IMR-90 (cell line): ENCODE measurements around the gene BCL2L2. TPM values are rescaled to one million over a fixed set of nuclear protein-coding genes. Genes with fewer than 3 reads are reported as not detected.
A peak's percentile ranks its signal among the peaks of the same experiment; 100 is the strongest.

Experiments
- ATAC-seq: fragments of 200-7000 bp; cut with Tn5 transposase; 2 replicates; pipeline ENCODE4 v1.9.1; 2020; ENCODE audit warnings: low read depth, mild to moderate bottlenecking, moderate library complexity
- BruUV-seq: library from RNA; stranded (reverse); fragments of 400-500 nt; replicated peaks from 2 replicates; lab custom pipeline; 2021; lab: Mats Ljungman, UMichigan
- CTCF ChIA-PET: fragments of 300-600 bp; formaldehyde crosslinking; extraction: SDS; loops from one replicate; lab custom pipeline; 2021; ENCODE audit warnings: antibody characterized with exemption; lab: Yijun Ruan, JAX
- POLR2A ChIA-PET: fragments of 300-600 bp; sonication (Branson Sonifier 250); formaldehyde crosslinking; loops from one replicate; lab custom pipeline; 2022; ENCODE audit warnings: antibody characterized with exemption; ENCODE audit not compliant: unreplicated experiment; lab: Charles Lee
- DNase-seq: peaks from one replicate; pipeline ENCODE4 v3.0.0; 2013
- H2AFZ ChIP-seq: replicated peaks from 2 replicates; pipeline ENCODE3; 2013; ENCODE audit warnings: low read length, mild to moderate bottlenecking; ENCODE audit not compliant: poor library complexity
- H2AK5ac ChIP-seq: 2 replicates; pipeline ENCODE4 v1.6.1; 2013; ENCODE audit warnings: low read depth, low read length, inconsistent platforms
- H2AK9ac ChIP-seq: replicated peaks from 2 replicates; pipeline ENCODE3; 2013; ENCODE audit warnings: mild to moderate bottlenecking, low read depth, low read length, moderate library complexity; ENCODE audit not compliant: poor library complexity
- H2BK120ac ChIP-seq: 2 replicates; pipeline ENCODE4 v1.6.1; 2013; ENCODE audit warnings: low read depth, low read length, inconsistent platforms
- H2BK15ac ChIP-seq: 3 replicates; pipeline ENCODE4 v1.6.1; 2013; ENCODE audit warnings: low read depth, low read length, inconsistent platforms
- H2BK20ac ChIP-seq: 2 replicates; pipeline ENCODE4 v1.6.1; 2013; ENCODE audit warnings: low read depth, mild to moderate bottlenecking, inconsistent platforms, low read length, moderate library complexity
- H2BK5ac ChIP-seq: 2 replicates; pipeline ENCODE4 v1.6.1; 2013; ENCODE audit warnings: mild to moderate bottlenecking, low read depth, low read length, inconsistent platforms; ENCODE audit not compliant: poor library complexity, severe bottlenecking
- H3K14ac ChIP-seq: replicated peaks from 2 replicates; pipeline ENCODE4 v1.6.1; 2013; ENCODE audit warnings: low read depth, low read length, inconsistent platforms
- H3K18ac ChIP-seq: 2 replicates; pipeline ENCODE4 v1.6.1; 2013; ENCODE audit warnings: low read depth, low read length, control low read depth
- H3K23ac ChIP-seq: 2 replicates; pipeline ENCODE4 v1.6.1; 2013; ENCODE audit warnings: low read depth, low read length, inconsistent platforms
- H3K27ac ChIP-seq: 2 replicates; pipeline ENCODE4 v1.5.1; 2013; ENCODE audit warnings: mild to moderate bottlenecking, control low read depth, low read length; ENCODE audit not compliant: insufficient read depth
- H3K27me3 ChIP-seq: 2 replicates; pipeline ENCODE4 v1.6.1; 2013; ENCODE audit warnings: low read length; ENCODE audit not compliant: control insufficient read depth, insufficient read depth
- H3K36me3 ChIP-seq: 2 replicates; pipeline ENCODE4 v1.6.1; 2013; ENCODE audit warnings: low read length, mixed read lengths; ENCODE audit not compliant: control insufficient read depth, insufficient read depth
- H3K4ac ChIP-seq: 2 replicates; pipeline ENCODE4 v1.6.1; 2013; ENCODE audit warnings: low read depth, low read length, inconsistent platforms
- H3K4me1 ChIP-seq: 2 replicates; pipeline ENCODE4 v1.6.1; 2013; ENCODE audit warnings: low read length, mixed read lengths; ENCODE audit not compliant: control insufficient read depth, insufficient read depth
- H3K4me2 ChIP-seq: 2 replicates; pipeline ENCODE4 v1.6.1; 2013; ENCODE audit warnings: low read depth, mild to moderate bottlenecking, control low read depth, low read length, moderate library complexity
- H3K4me3 ChIP-seq: 2 replicates; pipeline ENCODE4 v1.5.1; 2013; ENCODE audit warnings: low read depth, mild to moderate bottlenecking, control low read depth, low read length, moderate library complexity; ENCODE audit not compliant: insufficient read depth
- H3K56ac ChIP-seq: 2 replicates; pipeline ENCODE4 v1.6.1; 2013; ENCODE audit warnings: low read length, inconsistent platforms; ENCODE audit not compliant: insufficient read depth; ENCODE audit errors: extremely low read depth
- H3K79me1 ChIP-seq, 2 experiments: 2 replicates each; pipeline ENCODE4 v1.6.1; 2013; ENCODE audit warnings: low read length in 2 of 2, inconsistent platforms in 1 of 2, low read depth in 1 of 2
- H3K9ac ChIP-seq: 2 replicates; pipeline ENCODE4 v1.6.1; 2013; ENCODE audit warnings: low read depth, low read length, control low read depth
- H3K9me1 ChIP-seq: 2 replicates; pipeline ENCODE4 v1.6.1; 2013; ENCODE audit warnings: low read length, inconsistent platforms; ENCODE audit not compliant: insufficient read depth
- H3K9me3 ChIP-seq: 2 replicates; pipeline ENCODE4 v1.6.1; 2013; ENCODE audit warnings: low read length; ENCODE audit not compliant: control insufficient read depth, insufficient read depth
- H4K20me1 ChIP-seq: 2 replicates; pipeline ENCODE4 v1.6.1; 2013; ENCODE audit warnings: low read length, inconsistent platforms; ENCODE audit not compliant: insufficient read depth
- H4K5ac ChIP-seq: 2 replicates; pipeline ENCODE4 v1.6.1; 2013; ENCODE audit warnings: mild to moderate bottlenecking, low read depth, low read length, control low read depth
- H4K8ac ChIP-seq, 2 experiments: 2 replicates each; pipeline ENCODE4 v1.6.1; 2013; ENCODE audit warnings: low read depth in 2 of 2, low read length in 2 of 2, control low read depth in 1 of 2, inconsistent platforms in 1 of 2
- H4K91ac ChIP-seq: 2 replicates; pipeline ENCODE4 v1.6.1; 2013; ENCODE audit warnings: low read depth, low read length, inconsistent platforms; ENCODE audit not compliant: insufficient read depth
- CTCF ChIP-seq: conservative IDR thresholded peaks from 2 replicates; pipeline ENCODE4 v1.5.1; 2012; ENCODE audit warnings: mild to moderate bottlenecking, low read depth, low read length, improper control_type of control experiment
- FOS ChIP-seq: fragments of 150-350 bp; IDR thresholded peaks from 2 replicates; pipeline ENCODE4 v1.6.1; 2016; ENCODE audit warnings: low read depth, low read length
- MAFK ChIP-seq: IDR thresholded peaks from 2 replicates; pipeline ENCODE4 v1.6.1; 2012; ENCODE audit warnings: low read depth, low read length, improper control_type of control experiment
- NFE2L2 ChIP-seq: fragments of 150-350 bp; IDR thresholded peaks from 2 replicates; pipeline ENCODE4 v1.6.1; 2016; ENCODE audit warnings: low read depth, mild to moderate bottlenecking, low read length
- POLR2A ChIP-seq: IDR thresholded peaks from 2 replicates; pipeline ENCODE4 v1.6.1; 2012; ENCODE audit warnings: mild to moderate bottlenecking, low read depth, low read length
- RAD21 ChIP-seq: IDR thresholded peaks from 2 replicates; pipeline ENCODE4 v1.6.1; 2012; ENCODE audit warnings: low read length, improper control_type of control experiment
- RCOR1 ChIP-seq: IDR thresholded peaks from 2 replicates; pipeline ENCODE4 v1.6.1; 2012; ENCODE audit warnings: mild to moderate bottlenecking, low read length, improper control_type of control experiment; ENCODE audit not compliant: insufficient replicate concordance
- RFX5 ChIP-seq: IDR thresholded peaks from 2 replicates; pipeline ENCODE4 v1.8.0; 2012; ENCODE audit warnings: low read depth, mild to moderate bottlenecking, low read length, moderate library complexity
- WGBS, 2 experiments: methylation state at CpG; one replicate each; pipeline versions ENCODE4 v1.1.5 to v1.1.7; 2013; ENCODE audit warnings: missing lambda C conversion rate in 2 of 2; ENCODE audit not compliant: insufficient read length in 1 of 2; ENCODE audit errors: extremely low coverage in 2 of 2; 5-methylcytosine and 5-hydroxymethylcytosine counted together
- dilution Hi-C: fragments of 300-500 bp; cut with HindIII; formaldehyde crosslinking; loops from one replicate; pipeline ENCODE4 v1.14.3; 2018; ENCODE audit warnings: low sequenced_read_pairs; ENCODE audit not compliant: unreplicated experiment
- in situ Hi-C: fragments of 300-500 bp; cut with MboI; formaldehyde crosslinking; loops from 3 replicates; pipeline ENCODE4 v1.14.3; 2019; ENCODE audit warnings: low sequenced_read_pairs, inconsistent platforms, mixed read lengths
- intact Hi-C: fragments of 100-400 bp; cut with micrococcal nuclease; formaldehyde crosslinking; loops from 2 replicates; pipeline ENCODE4 v1.10.0; 2022
- polyA plus RNA-seq, 3 experiments: library from polyadenylated mRNA; depleted of rRNA; stranded (reverse); fragments of >200 nt; gene quantifications; 2 replicates each; pipeline ENCODE4 v1.2.3, GENCODE V29; 2012; ENCODE audit warnings: low replicate concordance in 1 of 3
- total RNA-seq: library from RNA; depleted of rRNA; stranded (reverse); fragments of >200 nt; gene quantifications from 2 replicates; pipeline ENCODE4 v1.2.3, GENCODE V29; 2012

BCL2L2 gene
- total and polyA plus RNA-seq, 2 of the 4 experiments (the other 2 are of a cell fraction), result 14.5 to 40.9 TPM

- H4K8ac ChIP-seq, result peak overlapping the region; percentile 94 to 95; a peak in 2 of 4 replicates
- H3K79me1 ChIP-seq, result peaks cover 7 to 19% of the 10 kb centered on the region in 2 experiments; a peak in 3 of 4 replicates
- H3K27me3 ChIP-seq, result no peaks in the 10 kb centered on the region
- ChIA-PET POLR2A (interaction anchor here (0.6 to 1.4 kb wide), 2 partner anchors 21 to 205 kb away, joined by 4 to 9 read pairs; partner anchors contain the start of genes ACIN1 and PABPN1), CTCF (interaction anchor here (0.6 to 3.6 kb wide), 7 partner anchors 12 to 223 kb away, joined by 3 to 11 read pairs (median 5); partner anchors contain the start of gene PABPN1)
- H3K4me1 ChIP-seq, result peaks cover under 1% of the 10 kb centered on the region
- H4K5ac ChIP-seq, result no peak overlapping the region; the same call in 1 of the 2 replicates
- no peaks in the 10 kb centered on the region for H3K36me3 ChIP-seq
- 90% methylated on average over 4 of the region's 10 CpGs; no CpG with 5 or more reads in 1 of the 2 experiments for WGBS, 2 experiments
- no peak for ATAC-seq
- peak overlapping the region; percentile 74 for H3K4me3 ChIP-seq
- H2AK5ac ChIP-seq, result peak overlapping the region; percentile 93; the same call in 1 of the 2 replicates
- H3K4me2 ChIP-seq, result peak overlapping the region; percentile 95
- peaks cover 3% of the 10 kb centered on the region; the same call in 1 of the 2 replicates for H4K20me1 ChIP-seq
- H2BK5ac ChIP-seq, result peak overlapping the region; percentile 80
- H3K56ac ChIP-seq, result peak overlapping the region; percentile 96
- no peak for TF ChIP-seq RCOR1
- TF ChIP-seq RAD21, result no peak
- no peak for TF ChIP-seq FOS
- TF ChIP-seq RFX5, result no peak
- TF ChIP-seq NFE2L2, result no peak
- no peak for TF ChIP-seq CTCF
- TF ChIP-seq POLR2A, result no peak
- no peak for TF ChIP-seq MAFK
- intact Hi-C loops, result loop anchor here (2.0 to 10.0 kb wide), 3 partner anchors 113 to 745 kb away; no protein-coding TSS in a partner anchor
- H3K23ac ChIP-seq, result peak overlapping the region; percentile 99; the same call in 1 of the 2 replicates
- no peaks in the 10 kb centered on the region for H3K9me1 ChIP-seq
- no peak overlapping the region for H3K18ac ChIP-seq
- peak overlapping the region; percentile 92 for H2AFZ ChIP-seq
- peak overlapping the region; percentile 99 for H3K14ac ChIP-seq
- H2AK9ac ChIP-seq, result peak overlapping the region; percentile 94
- H2BK20ac ChIP-seq, result no peak overlapping the region
- no TSS peak for BruUV-seq
- H2BK120ac ChIP-seq, result no peak overlapping the region
- peak overlapping the region; percentile 96 for H3K4ac ChIP-seq
- dilution Hi-C loops, result no loop called here
- H3K27ac ChIP-seq, result peak overlapping the region; percentile 90
- peak overlapping the region; percentile 91; the same call in 1 of the 2 replicates for H4K91ac ChIP-seq
- 0 out of 3 replicates have a peak overlapping the region, but pooled peaks have one; percentile 39 for H2BK15ac ChIP-seq
- H3K9me3 ChIP-seq, result no peaks in the 10 kb centered on the region
- no peak for DNase-seq
- in situ Hi-C loops, result loop anchor here (10.0 to 25.0 kb wide), 4 partner anchors 185 to 1137 kb away; partner anchors contain the start of genes CBLN3, CEBPE, EMC9 and FITM1
- H3K9ac ChIP-seq, result peak overlapping the region; percentile 97
These were observed 6.5 kb upstream of the BCL2L2 start for GRCh38 chr14:23299986-23300686.
